A549 (cell line): ENCODE measurements around the gene EIF3A. TPM values are rescaled to one million over a fixed set of nuclear protein-coding genes. Genes with fewer than 3 reads are reported as not detected.

Source experiments
- ATAC-seq, 2 experiments: fragments of 200-7000 bp in 1 of 2; fragments of >200 bp in 1 of 2; cut with Nextera tagmentation in 1 of 2; cut with Tn5 transposase in 1 of 2; 3 replicates each; pipeline versions ENCODE4 v1.8.0 to v1.9.1; 2018 to 2020; ENCODE audit warnings: mild to moderate bottlenecking in 1 of 2, moderate library complexity in 1 of 2
- CTCF ChIA-PET: fragments of 300-600 bp; sonication (Branson Sonifier 250); formaldehyde crosslinking; extraction: SDS; loops from one replicate; lab custom pipeline; 2021; ENCODE audit warnings: antibody characterized with exemption, inconsistent platforms; lab: Yijun Ruan, JAX
- POLR2A ChIA-PET: fragments of 350-600 bp; formaldehyde crosslinking; extraction: SDS; loops from one replicate; lab custom pipeline; 2021; ENCODE audit warnings: antibody characterized with exemption, inconsistent platforms; lab: Yijun Ruan, JAX
- DNase-seq, 2 experiments: peaks; one replicate each; pipeline versions ENCODE4 v3.0.0 to v3.0.0-alpha.2; 2011 to 2016; ENCODE audit warnings: low read depth in 1 of 2, low spot score in 1 of 2
- FAIRE-seq: peaks from 2 replicates; lab custom pipeline; 2011; peaks lifted over from hg19 to GRCh38; lab: Jason Lieb, UNC
- H3K27ac ChIP-seq, 2 experiments: fragments of >200 bp; sonication (Bioruptor Twin); formaldehyde crosslinking; 3 replicates each; pipeline ENCODE4 v1.5.1; 2016 to 2017
- H3K4me1 ChIP-seq: fragments of >200 bp; sonication (Bioruptor Twin); formaldehyde crosslinking; 3 replicates; pipeline ENCODE4 v1.6.1; 2016
- H3K4me2 ChIP-seq: fragments of >200 bp; sonication (Bioruptor Twin); formaldehyde crosslinking; 3 replicates; pipeline ENCODE4 v1.6.1; 2016
- H3K4me3 ChIP-seq: fragments of >200 bp; sonication (Bioruptor Twin); formaldehyde crosslinking; 3 replicates; pipeline ENCODE4 v1.5.1; 2016
- H3K9me3 ChIP-seq: fragments of >200 bp; sonication (Bioruptor Twin); formaldehyde crosslinking; 3 replicates; pipeline ENCODE4 v1.6.1; 2016
- BCL3 ChIP-seq: fragments of >200 bp; sonication (Bioruptor Twin); formaldehyde crosslinking; IDR thresholded peaks from 3 replicates; pipeline ENCODE4 v1.6.1; 2016
- BHLHE40 ChIP-seq: IDR thresholded peaks from 2 replicates; pipeline ENCODE4 v1.6.1; 2012; ENCODE audit warnings: low read depth, low read length, inconsistent platforms
- CBX2 ChIP-seq: fragments of 200-600 bp; sonication (generic); IDR thresholded peaks from 2 replicates; pipeline ENCODE4 v1.6.1; 2016; ENCODE audit warnings: low read depth, mild to moderate bottlenecking, borderline replicate concordance
- CEBPB ChIP-seq, 2 experiments: fragments of >200 bp in 1 of 2; sonication (Bioruptor Twin) in 1 of 2; formaldehyde crosslinking in 1 of 2; IDR thresholded peaks; 2 replicates each; pipeline ENCODE4 v1.6.1; 2012 to 2016
- CHD2 ChIP-seq: fragments of 150-350 bp; IDR thresholded peaks from 2 replicates; pipeline ENCODE4 v1.6.1; 2014; ENCODE audit warnings: low read length; ENCODE audit not compliant: partially characterized antibody
- CHD4 ChIP-seq: fragments of 200-600 bp; sonication (generic); IDR thresholded peaks from 2 replicates; pipeline ENCODE4 v1.6.1; 2016; ENCODE audit warnings: antibody characterized with exemption, mild to moderate bottlenecking, borderline replicate concordance
- EHF ChIP-seq: fragments of 250-450 bp; sonication (Bioruptor Pico); IDR thresholded peaks from 2 replicates; pipeline ENCODE4 v1.5.0; 2020; ENCODE audit warnings: mild to moderate bottlenecking
- EP300 ChIP-seq, 2 experiments: fragments of >200 bp; sonication (Bioruptor Twin); formaldehyde crosslinking; IDR thresholded peaks; 2 replicates in 1 of 2; 3 replicates in 1 of 2; pipeline ENCODE4 v1.6.1; 2016 to 2017
- FOSB ChIP-seq: fragments of 250-450 bp; sonication (Bioruptor Pico); IDR thresholded peaks from 2 replicates; pipeline ENCODE4 v1.5.0; 2020; ENCODE audit warnings: mild to moderate bottlenecking, moderate library complexity
- KDM1A ChIP-seq: fragments of 200-600 bp; sonication (generic); IDR thresholded peaks from 2 replicates; pipeline ENCODE4 v1.6.1; 2016; ENCODE audit warnings: low read depth, mild to moderate bottlenecking
- MAFK ChIP-seq: fragments of 450-650 bp; IDR thresholded peaks from 2 replicates; pipeline ENCODE4 v1.6.1; 2014; ENCODE audit not compliant: partially characterized antibody
- MYC ChIP-seq: IDR thresholded peaks from 2 replicates; pipeline ENCODE4 v1.6.1; 2012; ENCODE audit warnings: mild to moderate bottlenecking, inconsistent platforms, low read length, improper control_type of control experiment, borderline replicate concordance
- NR3C1 ChIP-seq: fragments of >200 bp; sonication (Bioruptor Twin); formaldehyde crosslinking; IDR thresholded peaks from 3 replicates; pipeline ENCODE4 v1.6.1; 2017
- PBX3 ChIP-seq: IDR thresholded peaks from 2 replicates; pipeline ENCODE4 v1.6.1; 2012
- POLR2A ChIP-seq: IDR thresholded peaks from 2 replicates; pipeline ENCODE4 v1.6.1; 2012; ENCODE audit warnings: mild to moderate bottlenecking, low read length
- RNF2 ChIP-seq: fragments of 200-600 bp; sonication (generic); IDR thresholded peaks from 2 replicates; pipeline ENCODE4 v1.6.1; 2016; ENCODE audit warnings: low read depth, mild to moderate bottlenecking, antibody characterized with exemption, moderate library complexity, borderline replicate concordance
- SREBF2 ChIP-seq: fragments of 450-650 bp; IDR thresholded peaks from 2 replicates; pipeline ENCODE4 v1.6.1; 2014; ENCODE audit warnings: mild to moderate bottlenecking, moderate library complexity
- ZSCAN20 ChIP-seq: fragments of 250-450 bp; sonication (Bioruptor Pico); IDR thresholded peaks from 2 replicates; pipeline ENCODE4 v1.8.0; 2022; ENCODE audit warnings: mild to moderate bottlenecking, moderate library complexity
- WGBS: methylation state at CpG from one replicate; pipeline ENCODE4 v1.1.6; 2017; ENCODE audit errors: missing lambda C conversion rate; 5-methylcytosine and 5-hydroxymethylcytosine counted together
- polyA plus RNA-seq, 4 experiments: library from polyadenylated mRNA; depleted of rRNA in 3 of 4; stranded (reverse); fragments of >200 nt; fragmentation: RNase III in 1 of 4; extraction: RNeasy Plus Mini Kit Qiagen cat#74134 plus additional on column Dnase treatment in 1 of 4; gene quantifications; 2 replicates in 3 of 4; 3 replicates in 1 of 4; pipeline ENCODE4 v1.2.3, GENCODE V29; 2011 to 2017
- TF ChIP-seq, protein P1 (sequence below): fragments of 200-600 bp; sonication (generic); IDR thresholded peaks from 2 replicates; pipeline ENCODE4 v1.6.1; 2016; ENCODE audit warnings: antibody characterized with exemption, mild to moderate bottlenecking, moderate library complexity
- TF ChIP-seq, protein P2 (sequence below): fragments of 450-650 bp; IDR thresholded peaks from 2 replicates; pipeline ENCODE4 v1.6.1; 2014; ENCODE audit warnings: antibody characterized with exemption
- TF ChIP-seq, protein P3 (sequence below): fragments of >200 bp; sonication (Bioruptor Twin); formaldehyde crosslinking; IDR thresholded peaks from 3 replicates; pipeline ENCODE4 v1.5.1; 2016
- TF ChIP-seq, protein P4 (sequence below): fragments of 250-450 bp; sonication (Bioruptor Pico); IDR thresholded peaks from 2 replicates; pipeline ENCODE4 v1.5.0; 2020; ENCODE audit warnings: low read depth, mild to moderate bottlenecking, moderate library complexity

Gene EIF3A
- polyA plus RNA-seq, 2 of the 4 experiments (the other 2 are of a cell fraction), result 71.0 to 154 TPM

GRCh38 chr10:119042169-119042568 lies 38.4 kb downstream of the EIF3A start:
- TF ChIP-seq, protein P1, sequence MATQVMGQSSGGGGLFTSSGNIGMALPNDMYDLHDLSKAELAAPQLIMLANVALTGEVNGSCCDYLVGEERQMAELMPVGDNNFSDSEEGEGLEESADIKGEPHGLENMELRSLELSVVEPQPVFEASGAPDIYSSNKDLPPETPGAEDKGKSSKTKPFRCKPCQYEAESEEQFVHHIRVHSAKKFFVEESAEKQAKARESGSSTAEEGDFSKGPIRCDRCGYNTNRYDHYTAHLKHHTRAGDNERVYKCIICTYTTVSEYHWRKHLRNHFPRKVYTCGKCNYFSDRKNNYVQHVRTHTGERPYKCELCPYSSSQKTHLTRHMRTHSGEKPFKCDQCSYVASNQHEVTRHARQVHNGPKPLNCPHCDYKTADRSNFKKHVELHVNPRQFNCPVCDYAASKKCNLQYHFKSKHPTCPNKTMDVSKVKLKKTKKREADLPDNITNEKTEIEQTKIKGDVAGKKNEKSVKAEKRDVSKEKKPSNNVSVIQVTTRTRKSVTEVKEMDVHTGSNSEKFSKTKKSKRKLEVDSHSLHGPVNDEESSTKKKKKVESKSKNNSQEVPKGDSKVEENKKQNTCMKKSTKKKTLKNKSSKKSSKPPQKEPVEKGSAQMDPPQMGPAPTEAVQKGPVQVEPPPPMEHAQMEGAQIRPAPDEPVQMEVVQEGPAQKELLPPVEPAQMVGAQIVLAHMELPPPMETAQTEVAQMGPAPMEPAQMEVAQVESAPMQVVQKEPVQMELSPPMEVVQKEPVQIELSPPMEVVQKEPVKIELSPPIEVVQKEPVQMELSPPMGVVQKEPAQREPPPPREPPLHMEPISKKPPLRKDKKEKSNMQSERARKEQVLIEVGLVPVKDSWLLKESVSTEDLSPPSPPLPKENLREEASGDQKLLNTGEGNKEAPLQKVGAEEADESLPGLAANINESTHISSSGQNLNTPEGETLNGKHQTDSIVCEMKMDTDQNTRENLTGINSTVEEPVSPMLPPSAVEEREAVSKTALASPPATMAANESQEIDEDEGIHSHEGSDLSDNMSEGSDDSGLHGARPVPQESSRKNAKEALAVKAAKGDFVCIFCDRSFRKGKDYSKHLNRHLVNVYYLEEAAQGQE, result no peak
- TF ChIP-seq ZSCAN20 (CRISPR knock-in tag) (no peak), POLR2A (no peak), SREBF2 (no peak), NR3C1 (no peak), MAFK (no peak), BHLHE40 (no peak), BCL3 (no peak), RNF2 (no peak), CHD2 (no peak), CBX2 (no peak), MYC (no peak), CEBPB (IDR thresholded peaks at IDR 0.05) (no peak), KDM1A (no peak)
- TF ChIP-seq, protein P2, sequence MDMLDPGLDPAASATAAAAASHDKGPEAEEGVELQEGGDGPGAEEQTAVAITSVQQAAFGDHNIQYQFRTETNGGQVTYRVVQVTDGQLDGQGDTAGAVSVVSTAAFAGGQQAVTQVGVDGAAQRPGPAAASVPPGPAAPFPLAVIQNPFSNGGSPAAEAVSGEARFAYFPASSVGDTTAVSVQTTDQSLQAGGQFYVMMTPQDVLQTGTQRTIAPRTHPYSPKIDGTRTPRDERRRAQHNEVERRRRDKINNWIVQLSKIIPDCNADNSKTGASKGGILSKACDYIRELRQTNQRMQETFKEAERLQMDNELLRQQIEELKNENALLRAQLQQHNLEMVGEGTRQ, result no peak
- TF ChIP-seq, protein P3, sequence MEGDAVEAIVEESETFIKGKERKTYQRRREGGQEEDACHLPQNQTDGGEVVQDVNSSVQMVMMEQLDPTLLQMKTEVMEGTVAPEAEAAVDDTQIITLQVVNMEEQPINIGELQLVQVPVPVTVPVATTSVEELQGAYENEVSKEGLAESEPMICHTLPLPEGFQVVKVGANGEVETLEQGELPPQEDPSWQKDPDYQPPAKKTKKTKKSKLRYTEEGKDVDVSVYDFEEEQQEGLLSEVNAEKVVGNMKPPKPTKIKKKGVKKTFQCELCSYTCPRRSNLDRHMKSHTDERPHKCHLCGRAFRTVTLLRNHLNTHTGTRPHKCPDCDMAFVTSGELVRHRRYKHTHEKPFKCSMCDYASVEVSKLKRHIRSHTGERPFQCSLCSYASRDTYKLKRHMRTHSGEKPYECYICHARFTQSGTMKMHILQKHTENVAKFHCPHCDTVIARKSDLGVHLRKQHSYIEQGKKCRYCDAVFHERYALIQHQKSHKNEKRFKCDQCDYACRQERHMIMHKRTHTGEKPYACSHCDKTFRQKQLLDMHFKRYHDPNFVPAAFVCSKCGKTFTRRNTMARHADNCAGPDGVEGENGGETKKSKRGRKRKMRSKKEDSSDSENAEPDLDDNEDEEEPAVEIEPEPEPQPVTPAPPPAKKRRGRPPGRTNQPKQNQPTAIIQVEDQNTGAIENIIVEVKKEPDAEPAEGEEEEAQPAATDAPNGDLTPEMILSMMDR, result no peak
- DNase-seq (no peak), ATAC-seq (no peak), FAIRE-seq (no peak)
- ChIA-PET CTCF (no interaction called here), POLR2A (no interaction called here)
- WGBS, result 95% methylated on average over 26 of the region's 26 CpGs
- no peak overlapping the region for H3K27ac ChIP-seq
- no peak overlapping the region for H3K4me2 ChIP-seq
- no peak overlapping the region for H3K4me3 ChIP-seq
- no peaks in the 10 kb centered on the region for H3K9me3 ChIP-seq
- peaks cover 7% of the 10 kb centered on the region; the same call in 1 of the 3 replicates for H3K4me1 ChIP-seq

DNA sequence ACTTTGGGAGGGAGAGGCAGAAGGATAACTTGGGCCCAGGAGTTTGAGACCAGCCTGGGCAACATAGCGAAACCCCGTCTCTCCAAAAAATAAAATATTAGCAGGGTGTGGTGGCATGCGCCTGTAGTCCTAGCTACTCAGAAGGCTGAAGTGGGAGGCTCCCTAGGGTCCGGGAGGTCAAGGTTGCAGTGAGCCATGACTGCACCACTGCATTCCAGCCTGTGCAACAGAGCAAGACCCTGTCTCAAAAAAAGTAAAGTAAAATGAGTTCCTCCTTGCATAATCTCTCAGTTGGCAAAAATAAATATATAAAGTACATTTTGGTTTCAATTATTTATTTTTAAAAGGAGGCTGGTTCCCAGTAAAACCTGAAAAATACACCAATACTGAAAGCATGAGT lies 39.3 kb downstream of the EIF3A start:
- no peak for DNase-seq
- ChIA-PET POLR2A (no interaction called here), CTCF (interaction anchor here (1.0 kb wide), 1 partner anchor 9 kb away, joined by 3 read pairs; no protein-coding TSS in a partner anchor)
- Histone ChIP-seq H3K4me1 (peaks cover 7% of the 10 kb centered on the region; the same call in 1 of the 3 replicates), H3K27ac (no peak overlapping the region), H3K4me2 (no peak overlapping the region), H3K4me3 (no peak overlapping the region), H3K9me3 (no peaks in the 10 kb centered on the region)
- 98% methylated on average over 4 of the region's 4 CpGs for WGBS
- TF ChIP-seq, protein P4, sequence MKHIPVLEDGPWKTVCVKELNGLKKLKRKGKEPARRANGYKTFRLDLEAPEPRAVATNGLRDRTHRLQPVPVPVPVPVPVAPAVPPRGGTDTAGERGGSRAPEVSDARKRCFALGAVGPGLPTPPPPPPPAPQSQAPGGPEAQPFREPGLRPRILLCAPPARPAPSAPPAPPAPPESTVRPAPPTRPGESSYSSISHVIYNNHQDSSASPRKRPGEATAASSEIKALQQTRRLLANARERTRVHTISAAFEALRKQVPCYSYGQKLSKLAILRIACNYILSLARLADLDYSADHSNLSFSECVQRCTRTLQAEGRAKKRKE (CRISPR knock-in tag), result no peak
- TF ChIP-seq FOSB (CRISPR knock-in tag) (no peak), CHD4 (no peak), POLR2A (no peak), PBX3 (no peak), KDM1A (no peak), NR3C1 (no peak), EP300 (IDR thresholded peaks at IDR 0.05) (no peak), EHF (CRISPR knock-in tag) (no peak)
- no peak for FAIRE-seq
- ATAC-seq, result no peak; a peak in 1 of 6 replicates
